Lung (tissue), 12 donors: Measurements from ENCODE around the gene FCGR2B. TPM values are rescaled to one million over a fixed set of nuclear protein-coding genes. Genes with fewer than 3 reads are reported as not detected.
"Not testable (repeated sequence)": the region's sequence is repeated elsewhere in the genome, so short reads cannot be mapped to it uniquely, and the experiment has no call there.

Experiments
- ATAC-seq: fragments of 200-7000 bp; cut with Tn5 transposase; one replicate; pipeline ENCODE4 v1.9.1; 2020; ENCODE audit warnings: moderate number of reproducible peaks; ENCODE audit not compliant: insufficient read depth, low FRiP score
- DNase-seq, 3 donors: peaks; one replicate each; pipeline ENCODE4 v3.0.0-alpha.2; 2013 to 2017
- H3K27ac ChIP-seq, 2 donors: one replicate each; pipeline ENCODE4 v1.5.1; 2013; ENCODE audit warnings: mild to moderate bottlenecking in 2 of 2, moderate library complexity in 2 of 2, control low read depth in 1 of 2, inconsistent platforms in 1 of 2, low read depth in 1 of 2, low read length in 1 of 2
- H3K27me3 ChIP-seq, 3 donors: one replicate each; pipeline ENCODE4 v1.5.1; 2013; ENCODE audit warnings: low read length in 2 of 3; ENCODE audit not compliant: control insufficient read depth in 3 of 3, insufficient read depth in 3 of 3
- H3K36me3 ChIP-seq, 4 donors: one replicate each; pipeline ENCODE4 v1.5.1; 2013; ENCODE audit warnings: low read length in 4 of 4, mild to moderate bottlenecking in 1 of 4, moderate library complexity in 1 of 4; ENCODE audit not compliant: control insufficient read depth in 4 of 4, insufficient read depth in 4 of 4
- H3K4me1 ChIP-seq, 5 donors: one replicate each; pipeline ENCODE4 v1.5.1; 2013; ENCODE audit warnings: low read length in 5 of 5, mild to moderate bottlenecking in 2 of 5, moderate library complexity in 1 of 5; ENCODE audit not compliant: control insufficient read depth in 5 of 5, insufficient read depth in 5 of 5
- H3K4me3 ChIP-seq: one replicate; pipeline ENCODE4 v1.5.1; 2013; ENCODE audit warnings: mild to moderate bottlenecking, control low read depth, moderate library complexity
- H3K9ac ChIP-seq, 2 donors: one replicate each; pipeline ENCODE4 v1.5.1; 2013; ENCODE audit warnings: low read length in 2 of 2, control low read depth in 1 of 2; ENCODE audit not compliant: insufficient read depth in 1 of 2
- H3K9me3 ChIP-seq, 4 donors: one replicate each; pipeline ENCODE4 v1.5.1; 2013; ENCODE audit warnings: low read length in 3 of 4, mild to moderate bottlenecking in 1 of 4, moderate library complexity in 1 of 4; ENCODE audit not compliant: control insufficient read depth in 4 of 4, insufficient read depth in 3 of 4
- WGBS, 2 donors: extraction: QIAGEN DNeasy Blood & Tissue Kit; methylation state at CpG; one replicate each; pipeline ENCODE4 v1.1.7; 2013; 5-methylcytosine and 5-hydroxymethylcytosine counted together
- polyA plus RNA-seq, 2 donors: library from polyadenylated mRNA; stranded (reverse); fragments of 200-250 nt; gene quantifications; one replicate each; pipeline ENCODE4 v1.2.1, GENCODE V29; 2013
- total RNA-seq, 2 donors: library from RNA; depleted of rRNA in 1 of 2; stranded (reverse); fragments of >200 nt in 1 of 2; gene quantifications; one replicate each; pipeline ENCODE4 v1.2.1, GENCODE V29; 2014 to 2021
- TF ChIP-seq, protein P1 (sequence below): IDR thresholded peaks from 2 replicates; pipeline ENCODE4 v1.5.1; 2012; ENCODE audit warnings: mild to moderate bottlenecking; ENCODE audit errors: control extremely low read depth, extremely low read depth
- donor health status: control.
- donor health status: control.
- donor health status: Bipolar disorder and iron deficiency.
- donor health status: healthy.
- donor health status: DM: yes; HTN: yes; CAD: no.

Gene FCGR2B
- total and polyA plus RNA-seq, 4 donors, result 6.8 to 12.3 (median 10.5) TPM

DNA sequence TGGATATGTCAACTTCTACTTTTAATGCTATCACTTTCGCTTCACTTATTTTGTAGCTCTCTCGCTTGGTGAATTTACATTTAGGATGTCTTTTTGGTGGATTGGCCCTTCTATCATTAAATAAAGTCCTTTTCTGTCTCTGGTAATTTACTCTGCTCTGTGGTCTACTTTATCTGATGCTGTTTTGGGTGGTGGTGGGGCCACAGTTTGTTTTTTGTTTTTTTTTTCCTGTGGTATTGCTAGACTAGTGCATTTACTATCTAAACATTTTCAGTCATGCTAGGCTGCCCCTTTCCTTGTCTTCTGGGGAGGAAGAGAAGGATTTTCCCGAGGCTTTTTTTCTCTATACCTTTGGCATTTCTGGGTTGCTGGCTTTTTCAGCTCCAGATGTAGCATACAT, 26.0 kb downstream of the FCGR2B start:
- H3K36me3 ChIP-seq, result no peaks in the 10 kb centered on the region
- ATAC-seq (no peak), DNase-seq (no peak)
- no peak overlapping the region for H3K4me3 ChIP-seq
- 80% methylated on average over 3 of the region's 3 CpGs for WGBS, 2 donors
- no peak overlapping the region for H3K9ac ChIP-seq
- H3K27ac ChIP-seq, result no peak overlapping the region
- peaks cover 0 to 4% (median 0%) of the 10 kb centered on the region in 4 donors for H3K9me3 ChIP-seq
- no peaks in the 10 kb centered on the region for H3K4me1 ChIP-seq
- H3K27me3 ChIP-seq, result no peaks in the 10 kb centered on the region
- TF ChIP-seq, protein P1, sequence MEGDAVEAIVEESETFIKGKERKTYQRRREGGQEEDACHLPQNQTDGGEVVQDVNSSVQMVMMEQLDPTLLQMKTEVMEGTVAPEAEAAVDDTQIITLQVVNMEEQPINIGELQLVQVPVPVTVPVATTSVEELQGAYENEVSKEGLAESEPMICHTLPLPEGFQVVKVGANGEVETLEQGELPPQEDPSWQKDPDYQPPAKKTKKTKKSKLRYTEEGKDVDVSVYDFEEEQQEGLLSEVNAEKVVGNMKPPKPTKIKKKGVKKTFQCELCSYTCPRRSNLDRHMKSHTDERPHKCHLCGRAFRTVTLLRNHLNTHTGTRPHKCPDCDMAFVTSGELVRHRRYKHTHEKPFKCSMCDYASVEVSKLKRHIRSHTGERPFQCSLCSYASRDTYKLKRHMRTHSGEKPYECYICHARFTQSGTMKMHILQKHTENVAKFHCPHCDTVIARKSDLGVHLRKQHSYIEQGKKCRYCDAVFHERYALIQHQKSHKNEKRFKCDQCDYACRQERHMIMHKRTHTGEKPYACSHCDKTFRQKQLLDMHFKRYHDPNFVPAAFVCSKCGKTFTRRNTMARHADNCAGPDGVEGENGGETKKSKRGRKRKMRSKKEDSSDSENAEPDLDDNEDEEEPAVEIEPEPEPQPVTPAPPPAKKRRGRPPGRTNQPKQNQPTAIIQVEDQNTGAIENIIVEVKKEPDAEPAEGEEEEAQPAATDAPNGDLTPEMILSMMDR, result no peak

DNA sequence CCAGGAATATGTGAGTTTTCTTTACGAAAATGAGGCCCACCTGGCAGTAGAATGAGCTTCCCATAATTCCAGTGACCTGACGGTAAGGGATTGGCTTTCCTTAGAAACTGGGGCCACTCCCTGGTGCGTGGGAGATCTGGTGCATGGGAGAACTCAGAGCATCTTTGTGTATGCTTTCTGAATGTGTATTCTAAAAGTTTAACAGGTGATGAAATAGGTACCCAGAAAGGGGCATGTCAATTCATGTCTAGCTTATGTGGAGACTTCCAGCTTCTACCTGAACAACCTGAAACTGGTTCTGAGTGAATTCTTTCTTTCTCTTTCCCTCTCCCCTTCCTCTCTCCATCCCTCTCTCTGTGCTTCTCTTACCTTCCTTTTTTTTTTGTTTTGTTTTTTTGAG, 28.9 kb downstream of the FCGR2B start:
- WGBS, 2 donors, result 84 to 89% methylated on average over 3 of the region's 3 CpGs
- TF ChIP-seq, protein P1, result no peak
- Histone ChIP-seq H3K4me3 (no peak overlapping the region), H3K9ac (no peak overlapping the region), H3K27me3 (no peaks in the 10 kb centered on the region), H3K9me3 (peaks cover 0 to 4% (median 0%) of the 10 kb centered on the region in 4 donors), H3K36me3 (no peaks in the 10 kb centered on the region), H3K4me1 (no peaks in the 10 kb centered on the region), H3K27ac (no peak overlapping the region)
- ATAC-seq (no peak), DNase-seq (no peak)

DNA sequence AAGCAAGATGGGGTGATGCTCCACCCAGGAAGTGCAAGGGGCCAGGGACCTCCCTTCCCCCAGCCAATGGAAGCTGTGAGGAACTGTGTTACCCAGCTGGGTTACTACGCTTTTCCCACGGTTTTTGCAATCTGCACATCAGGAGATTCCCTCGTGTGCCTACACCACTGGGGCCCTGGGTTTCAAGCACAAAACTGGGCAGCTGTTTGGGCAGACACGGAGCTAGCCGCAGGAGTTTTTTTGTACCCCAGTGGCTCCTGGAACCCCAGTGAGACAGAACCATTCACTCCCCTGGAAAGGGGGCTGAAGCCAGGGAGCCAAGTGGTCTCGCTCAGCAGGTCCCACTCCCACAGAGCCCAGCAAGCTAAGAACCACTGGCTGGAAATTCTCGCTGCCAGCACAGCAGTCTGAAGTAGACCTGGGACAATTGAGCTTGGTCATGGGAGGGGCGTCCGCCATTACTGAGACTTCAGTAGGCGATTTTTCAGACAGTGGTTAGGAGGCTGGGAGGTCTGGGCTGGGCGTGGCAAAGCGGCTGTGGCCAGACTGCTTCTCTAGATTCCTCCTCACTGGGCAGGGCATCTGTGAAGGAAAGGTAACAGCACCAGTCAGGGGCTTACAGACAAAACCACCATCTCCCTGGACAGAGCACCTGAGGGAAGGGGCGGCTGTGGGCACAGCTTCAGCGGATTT, 30.2 kb downstream of the FCGR2B start:
- not testable (repeated sequence) for ATAC-seq, H3K9me3 ChIP-seq, H3K4me3 ChIP-seq, DNase-seq, H3K27me3 ChIP-seq, H3K9ac ChIP-seq, H3K4me1 ChIP-seq, H3K27ac ChIP-seq, H3K36me3 ChIP-seq
- 91 to 93% methylated on average over 14 of the region's 14 CpGs for WGBS, 2 donors

DNA sequence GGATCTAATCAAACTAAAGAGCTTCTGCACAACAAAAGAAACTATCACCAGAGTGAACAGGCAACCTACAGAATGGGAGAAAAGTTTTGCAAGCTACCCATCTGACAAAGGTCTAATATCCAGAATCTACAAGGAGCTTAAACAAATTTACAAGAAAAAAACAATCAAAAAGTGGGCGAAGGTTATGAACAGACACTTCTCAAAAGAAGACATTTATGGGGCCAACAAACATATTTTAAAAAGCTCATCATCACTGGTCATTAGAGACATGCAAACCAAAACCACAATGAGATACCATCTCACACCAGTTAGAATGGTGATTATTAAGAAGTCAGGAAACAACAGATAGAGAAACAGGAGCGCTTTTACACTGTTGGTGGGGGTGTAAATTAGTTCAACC, 35.4 kb downstream of the FCGR2B start:
- H3K36me3 ChIP-seq, H3K4me3 ChIP-seq, H3K9ac ChIP-seq, H3K9me3 ChIP-seq, H3K4me1 ChIP-seq, DNase-seq, ATAC-seq, H3K27ac ChIP-seq, H3K27me3 ChIP-seq: not testable (repeated sequence)
- 91 to 95% methylated on average over 2 of the region's 2 CpGs for WGBS, 2 donors
